ENCODE data around the gene GOLGA6L24.
"Not testable (repeated sequence)": the region's sequence is repeated elsewhere in the genome, so short reads cannot be mapped to it uniquely, and the experiment has no call there.

DNA sequence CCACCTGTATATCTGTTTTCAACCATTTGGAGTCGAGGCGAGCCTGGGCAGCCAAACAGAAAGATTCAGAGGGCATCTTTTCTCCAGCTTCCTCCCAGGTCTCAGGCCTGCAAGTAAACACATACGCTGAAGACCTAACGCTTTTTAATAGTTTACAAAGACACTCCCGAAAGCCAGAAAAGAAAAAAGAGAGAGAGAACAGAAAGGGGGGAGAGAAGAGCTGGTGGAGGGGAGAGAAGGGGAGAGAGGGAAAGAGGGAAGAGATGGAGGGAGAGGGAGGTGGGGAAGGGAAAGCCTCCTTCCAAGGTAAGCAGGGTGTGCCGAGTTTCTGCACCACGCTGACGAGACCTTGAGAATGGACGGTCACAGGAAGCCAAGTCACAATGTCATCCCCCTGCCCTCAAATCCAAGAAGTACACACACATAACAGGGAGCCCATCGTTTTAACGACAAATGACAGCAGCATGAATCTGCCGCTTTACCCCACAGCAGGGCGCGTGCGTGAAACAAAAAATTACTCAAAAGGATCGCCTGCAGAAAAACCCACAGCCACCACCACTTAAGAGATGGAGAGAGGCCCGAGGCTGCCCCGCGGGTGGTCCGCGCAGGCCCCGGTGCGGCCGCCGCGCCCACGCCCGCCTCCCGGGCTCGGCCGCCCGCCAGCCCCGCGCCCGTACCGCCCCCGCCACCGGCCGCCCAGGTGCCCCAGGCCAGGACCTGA, 36.4 kb downstream of the GOLGA6L24 start:
- TF ChIP-seq NFYB (IDR thresholded peaks at IDR 0.05; ENCODE audit: insufficient read depth, low read depth, low read length); SP1 (IDR thresholded peaks at IDR 0.05; ENCODE audit: low read depth, low read length); SPI1 (IDR thresholded peaks at IDR 0.05; ENCODE audit: borderline replicate concordance, insufficient read depth, low read depth, low read length); EZH2 (IDR thresholded peaks at IDR 0.05; ENCODE audit: borderline replicate concordance, control insufficient read depth, low read depth, low read length); TAF1 (IDR thresholded peaks at IDR 0.05; ENCODE audit: borderline replicate concordance, low read depth, low read length); CEBPB (IDR thresholded peaks at IDR 0.05; ENCODE audit: borderline replicate concordance in 1 of 2, low read depth in 2 of 2, low read length in 2 of 2); PAX5 (IDR thresholded peaks at IDR 0.05; ENCODE audit: borderline replicate concordance, low read depth, low read length): not testable (repeated sequence)
- TF ChIP-seq, protein P1, sequence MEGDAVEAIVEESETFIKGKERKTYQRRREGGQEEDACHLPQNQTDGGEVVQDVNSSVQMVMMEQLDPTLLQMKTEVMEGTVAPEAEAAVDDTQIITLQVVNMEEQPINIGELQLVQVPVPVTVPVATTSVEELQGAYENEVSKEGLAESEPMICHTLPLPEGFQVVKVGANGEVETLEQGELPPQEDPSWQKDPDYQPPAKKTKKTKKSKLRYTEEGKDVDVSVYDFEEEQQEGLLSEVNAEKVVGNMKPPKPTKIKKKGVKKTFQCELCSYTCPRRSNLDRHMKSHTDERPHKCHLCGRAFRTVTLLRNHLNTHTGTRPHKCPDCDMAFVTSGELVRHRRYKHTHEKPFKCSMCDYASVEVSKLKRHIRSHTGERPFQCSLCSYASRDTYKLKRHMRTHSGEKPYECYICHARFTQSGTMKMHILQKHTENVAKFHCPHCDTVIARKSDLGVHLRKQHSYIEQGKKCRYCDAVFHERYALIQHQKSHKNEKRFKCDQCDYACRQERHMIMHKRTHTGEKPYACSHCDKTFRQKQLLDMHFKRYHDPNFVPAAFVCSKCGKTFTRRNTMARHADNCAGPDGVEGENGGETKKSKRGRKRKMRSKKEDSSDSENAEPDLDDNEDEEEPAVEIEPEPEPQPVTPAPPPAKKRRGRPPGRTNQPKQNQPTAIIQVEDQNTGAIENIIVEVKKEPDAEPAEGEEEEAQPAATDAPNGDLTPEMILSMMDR (IDR thresholded peaks at IDR 0.05 in 2 of 3, conservative IDR thresholded peaks at IDR 0.05 in 1 of 3; ENCODE audit: control insufficient read depth in 2 of 3, extremely low read depth in 1 of 3, insufficient read depth in 1 of 3, low read depth in 3 of 3, low read length in 3 of 3) = not testable (repeated sequence)
